Thyroid gland (tissue), 4 donors: ENCODE measurements around the gene GABRD.

Experiments used
- POLR2A ChIP-seq, 2 donors: fragments of 450-650 bp; IDR thresholded peaks; one replicate each; pipeline ENCODE4 v1.6.1; 2017; ENCODE audit warnings: antibody characterized with exemption in 2 of 2, mild to moderate bottlenecking in 2 of 2, moderate library complexity in 1 of 2
- TF ChIP-seq, protein P1 (sequence below), 6 experiments: fragments of 200-600 bp in 3 of 6; fragments of 450-650 bp in 3 of 6; sonication (generic) in 3 of 6; IDR thresholded peaks; one replicate each; pipeline ENCODE4 v1.5.1; 2016 to 2019; ENCODE audit warnings: antibody characterized with exemption in 6 of 6, mild to moderate bottlenecking in 2 of 6, inconsistent platforms in 1 of 6, moderate library complexity in 1 of 6

DNA sequence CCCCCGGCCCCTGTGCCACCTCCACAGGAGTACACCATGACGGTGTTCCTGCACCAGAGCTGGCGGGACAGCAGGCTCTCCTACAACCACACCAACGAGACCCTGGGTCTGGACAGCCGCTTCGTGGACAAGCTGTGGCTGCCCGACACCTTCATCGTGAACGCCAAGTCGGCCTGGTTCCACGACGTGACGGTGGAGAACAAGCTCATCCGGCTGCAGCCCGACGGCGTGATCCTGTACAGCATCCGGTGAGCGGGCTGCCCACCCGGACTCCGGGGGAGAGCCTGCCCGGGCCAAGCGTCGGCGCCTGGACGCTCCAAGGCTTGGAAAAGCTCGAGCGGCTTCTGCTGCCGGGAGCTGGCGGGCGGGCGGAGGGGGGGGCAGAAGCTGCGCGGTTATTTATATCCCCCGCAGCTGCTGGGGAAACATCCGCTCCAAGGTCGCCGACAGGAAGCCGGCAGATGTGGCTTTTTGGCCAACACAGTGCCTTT lies 6.4 kb downstream of the GABRD start:
- no peak for TF ChIP-seq POLR2A (IDR thresholded peaks at IDR 0.05)
- TF ChIP-seq, protein P1, sequence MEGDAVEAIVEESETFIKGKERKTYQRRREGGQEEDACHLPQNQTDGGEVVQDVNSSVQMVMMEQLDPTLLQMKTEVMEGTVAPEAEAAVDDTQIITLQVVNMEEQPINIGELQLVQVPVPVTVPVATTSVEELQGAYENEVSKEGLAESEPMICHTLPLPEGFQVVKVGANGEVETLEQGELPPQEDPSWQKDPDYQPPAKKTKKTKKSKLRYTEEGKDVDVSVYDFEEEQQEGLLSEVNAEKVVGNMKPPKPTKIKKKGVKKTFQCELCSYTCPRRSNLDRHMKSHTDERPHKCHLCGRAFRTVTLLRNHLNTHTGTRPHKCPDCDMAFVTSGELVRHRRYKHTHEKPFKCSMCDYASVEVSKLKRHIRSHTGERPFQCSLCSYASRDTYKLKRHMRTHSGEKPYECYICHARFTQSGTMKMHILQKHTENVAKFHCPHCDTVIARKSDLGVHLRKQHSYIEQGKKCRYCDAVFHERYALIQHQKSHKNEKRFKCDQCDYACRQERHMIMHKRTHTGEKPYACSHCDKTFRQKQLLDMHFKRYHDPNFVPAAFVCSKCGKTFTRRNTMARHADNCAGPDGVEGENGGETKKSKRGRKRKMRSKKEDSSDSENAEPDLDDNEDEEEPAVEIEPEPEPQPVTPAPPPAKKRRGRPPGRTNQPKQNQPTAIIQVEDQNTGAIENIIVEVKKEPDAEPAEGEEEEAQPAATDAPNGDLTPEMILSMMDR (IDR thresholded peaks at IDR 0.05) = no peak
